Posterior cingulate gyrus (tissue), 11 donors: ENCODE measurements around the gene CPNE6.
A peak's percentile ranks its signal among the peaks of the same experiment; 100 is the strongest.

Experiments
- DNase-seq, 10 donors: peaks; one replicate each; pipeline versions ENCODE4 v3.0.0 to v3.0.0-alpha.2; 2020 to 2021; ENCODE audit warnings: mixed read lengths in 3 of 10
- intact Hi-C: fragments of 100-400 bp; cut with DNase I; formaldehyde crosslinking; loops from one replicate; pipeline ENCODE4 v1.15.1; 2023

The CPNE6 gene

DNA sequence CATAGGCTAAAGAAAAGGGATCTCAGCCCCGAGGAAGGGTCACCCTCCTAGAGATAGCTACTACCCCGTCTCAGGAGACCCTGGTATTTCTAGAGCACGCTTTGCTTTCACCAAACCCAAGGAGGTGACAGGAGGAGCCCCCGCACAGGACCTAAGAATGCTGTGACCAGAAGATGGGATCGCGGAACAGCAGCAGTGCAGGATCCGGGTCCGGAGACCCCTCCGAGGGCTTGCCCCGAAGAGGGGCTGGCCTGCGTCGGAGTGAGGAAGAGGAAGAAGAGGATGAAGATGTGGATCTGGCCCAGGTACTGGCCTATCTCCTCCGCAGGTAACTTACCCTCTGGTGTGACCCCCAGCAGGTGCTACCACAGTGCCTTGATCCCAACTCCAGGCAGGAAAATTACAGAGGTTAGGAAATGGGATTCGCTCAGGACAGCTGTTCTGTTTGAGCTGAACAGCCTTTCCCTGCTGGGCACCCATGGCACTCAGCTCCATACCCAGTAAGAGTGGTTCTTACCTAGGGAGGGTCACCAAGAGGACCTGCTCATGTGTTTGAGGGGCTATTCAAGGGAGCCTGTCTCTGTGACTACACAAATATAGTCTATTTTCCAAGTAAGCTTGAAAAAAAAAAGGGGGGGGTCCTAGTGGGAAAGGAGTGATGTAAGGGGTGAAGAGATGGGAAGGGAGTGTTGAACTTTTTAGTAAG is 44.2 kb downstream of the CPNE6 start:
- DNase-seq: peak in 2 of 10 donors; percentile 64 to 76
- intact Hi-C loops: loop anchor here (2.0 kb wide), 1 partner anchor 25 kb away; the partner anchor contains the start of gene EMC9

DNA sequence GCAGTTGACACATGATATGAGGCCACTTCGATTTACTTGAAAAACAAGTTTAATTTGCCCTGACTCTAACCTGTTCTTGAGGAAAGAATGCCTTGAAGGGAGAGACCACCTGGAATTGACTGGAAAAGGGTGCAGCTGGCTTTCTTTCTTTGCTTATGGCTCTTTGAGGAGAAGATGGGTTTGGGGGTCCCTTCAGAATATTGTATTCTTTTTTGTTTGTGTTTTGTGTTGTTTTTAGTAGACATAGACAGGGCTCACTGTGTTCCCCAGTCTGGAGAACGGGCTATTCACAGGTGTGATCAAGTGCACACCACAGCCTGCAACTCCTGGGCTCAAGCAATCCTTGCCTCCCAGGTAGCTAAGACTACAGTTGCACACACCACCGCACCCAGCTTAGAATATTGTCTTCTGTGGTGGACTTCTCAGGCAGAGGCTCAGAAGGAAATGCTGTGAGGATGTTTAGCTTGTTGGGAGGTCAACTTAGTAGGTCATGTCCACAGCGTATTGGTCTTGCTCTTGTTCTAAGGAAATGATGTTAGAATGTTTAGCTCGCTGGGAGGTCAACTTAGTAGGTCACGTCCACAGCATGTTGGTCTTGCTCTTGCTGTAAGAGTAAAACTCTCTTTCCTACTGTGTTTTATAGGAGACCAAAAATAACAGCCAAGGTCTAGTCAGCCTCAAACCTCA is 44.9 kb downstream of the CPNE6 start:
- intact Hi-C loops: no loop called here
- DNase-seq: peak in 1 of 10 donors; percentile 7

GRCh38 chr14:24117179-24117578 is 45.8 kb downstream of the CPNE6 start:
- intact Hi-C loops: no loop called here
- DNase-seq: peak in 2 of 10 donors; percentile 52 to 62

- DNase-seq: peak in 3 of 10 donors; percentile 25 to 57 (median 33)
- intact Hi-C loops: no loop called here
Measured at GRCh38 chr14:24119691-24120090, 48.3 kb downstream of the CPNE6 start.

- DNase-seq: peak in 2 of 10 donors; percentile 8 to 57
- intact Hi-C loops: no loop called here
Measured at GRCh38 chr14:24121210-24121609, 49.8 kb downstream of the CPNE6 start.

- no peak for DNase-seq
- intact Hi-C loops: no loop called here
Measured at GRCh38 chr14:24122416-24122815, 51.1 kb downstream of the CPNE6 start.

GRCh38 chr14:24122898-24123297 is 51.5 kb downstream of the CPNE6 start:
- intact Hi-C loops: no loop called here
- DNase-seq: peak in 1 of 10 donors; percentile 14

DNA sequence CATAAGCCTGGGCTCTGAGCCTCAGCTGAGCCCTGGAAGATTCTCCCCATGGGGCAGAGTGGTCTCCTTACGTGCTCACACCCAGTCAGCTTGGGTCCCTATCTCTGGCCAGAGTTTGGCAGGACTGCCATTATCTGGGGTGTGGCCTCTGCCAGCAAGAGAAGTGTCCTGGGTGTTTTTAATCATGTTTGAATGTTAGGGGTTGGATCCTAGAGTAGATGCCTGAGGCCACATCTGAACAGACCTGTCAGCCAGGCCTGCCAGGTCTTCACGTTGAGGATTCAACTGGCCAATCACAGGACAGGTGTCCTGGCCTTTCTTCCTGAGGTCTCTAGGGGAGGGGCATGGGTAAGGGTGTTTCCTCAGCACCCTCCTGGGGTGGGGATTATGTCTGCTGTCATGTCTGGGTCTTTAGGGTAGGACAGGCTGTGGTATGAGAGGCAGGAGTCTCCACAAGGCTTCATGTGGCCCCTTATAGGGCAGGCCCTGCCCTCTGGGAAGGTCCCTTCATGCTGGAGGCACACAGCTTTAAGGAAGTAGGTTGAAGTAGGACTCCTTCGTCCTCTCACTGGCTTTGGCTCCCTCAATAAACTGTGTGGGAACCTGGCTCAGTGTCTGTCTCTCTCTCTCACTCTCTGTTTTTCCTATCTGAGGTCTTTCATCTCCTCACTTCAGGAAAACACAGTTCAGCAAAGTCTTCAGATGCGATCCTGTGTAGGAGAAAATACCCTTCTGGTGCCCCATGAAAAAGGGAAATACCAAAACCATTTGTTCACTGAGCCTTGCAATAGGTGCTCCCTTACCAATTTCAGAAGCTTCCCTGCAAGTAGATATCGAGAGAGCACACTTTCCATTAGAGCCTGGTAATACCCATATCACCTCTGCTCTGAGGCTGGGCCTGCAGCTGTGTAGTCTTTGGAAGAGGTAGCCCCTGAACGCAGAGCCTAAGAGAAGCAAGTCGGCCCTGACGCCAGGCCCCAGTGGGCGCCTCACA is 52.4 kb downstream of the CPNE6 start:
- intact Hi-C loops: no loop called here
- DNase-seq: peak in 1 of 10 donors; percentile 18

GRCh38 chr14:24126939-24127338 is 55.6 kb downstream of the CPNE6 start:
- intact Hi-C loops: no loop called here

DNA sequence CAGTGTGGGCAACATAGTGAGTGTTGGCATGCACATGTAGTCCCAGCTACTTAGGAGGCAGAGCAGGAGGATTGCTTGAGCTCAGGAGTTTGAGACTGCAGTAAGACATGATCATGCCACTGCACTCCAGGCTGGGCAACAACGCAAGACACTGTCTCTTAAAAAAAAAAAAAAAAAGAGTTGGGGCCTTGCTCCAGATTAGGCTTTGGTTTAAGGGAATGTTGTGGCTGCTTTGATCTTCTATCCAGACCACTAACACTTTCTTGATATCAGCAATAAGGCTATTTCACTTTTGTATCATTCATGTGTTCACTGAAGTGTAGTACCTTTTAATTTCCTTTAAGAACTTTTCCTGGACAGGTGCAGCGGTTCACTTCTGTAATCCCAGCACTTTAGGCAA is 56.3 kb downstream of the CPNE6 start:
- intact Hi-C loops: no loop called here
- no peak for DNase-seq

More at GRCh38 chr14:24126939-24127338, 55.6 kb downstream of the CPNE6 start:
- no peak for DNase-seq
